Ishikawa (cell line): Measurements from ENCODE around the gene CNN2.
A peak's percentile ranks its signal among the peaks of the same experiment; 100 is the strongest.

Experiments
- CEBPB ChIP-seq: IDR thresholded peaks from 2 replicates; pipeline ENCODE4 v1.6.1; 2012
- CREB1 ChIP-seq: IDR thresholded peaks from 2 replicates; pipeline ENCODE4 v1.6.1; 2012; ENCODE audit warnings: low read depth
- EGR1 ChIP-seq: IDR thresholded peaks from 2 replicates; pipeline ENCODE4 v1.6.1; 2012
- EP300 ChIP-seq: IDR thresholded peaks from 2 replicates; pipeline ENCODE4 v1.6.1; 2012; ENCODE audit warnings: borderline replicate concordance
- FOXM1 ChIP-seq: IDR thresholded peaks from 2 replicates; pipeline ENCODE4 v1.6.1; 2012; ENCODE audit warnings: low read depth, borderline replicate concordance
- MAX ChIP-seq: IDR thresholded peaks from 2 replicates; pipeline ENCODE4 v1.6.1; 2012
- NFIC ChIP-seq: IDR thresholded peaks from 2 replicates; pipeline ENCODE4 v1.6.1; 2012
- RAD21 ChIP-seq: IDR thresholded peaks from 2 replicates; pipeline ENCODE4 v1.6.1; 2012; ENCODE audit warnings: low read depth
- REST ChIP-seq: IDR thresholded peaks from 2 replicates; pipeline ENCODE4 v1.6.1; 2012; ENCODE audit warnings: low read depth, mild to moderate bottlenecking
- TAF1 ChIP-seq: IDR thresholded peaks from 2 replicates; pipeline ENCODE4 v1.6.1; 2012; ENCODE audit warnings: low read depth, mild to moderate bottlenecking
- TCF12 ChIP-seq: IDR thresholded peaks from 2 replicates; pipeline ENCODE4 v1.6.1; 2012; ENCODE audit warnings: low read depth
- TEAD4 ChIP-seq: IDR thresholded peaks from 2 replicates; pipeline ENCODE4 v1.6.1; 2012
- USF1 ChIP-seq: IDR thresholded peaks from 2 replicates; pipeline ENCODE4 v1.6.1; 2012
- YY1 ChIP-seq: IDR thresholded peaks from 2 replicates; pipeline ENCODE4 v1.6.1; 2012; ENCODE audit warnings: low read depth
- ZBTB7A ChIP-seq: IDR thresholded peaks from 2 replicates; pipeline ENCODE4 v1.6.1; 2012; ENCODE audit warnings: low read depth

The CNN2 gene

GRCh38 chr19:1025960-1026782 lies at the start of gene CNN2:
TSS of gene CNN2 (plus strand) at chr19:1026608. CDS start at chr19:1026662, 54 bp downstream.
- TF ChIP-seq TEAD4 (peak; percentile 34; the same call in 1 of the 2 replicates), USF1 (no peak), ZBTB7A (peak; percentile 99), TCF12 (peak; percentile 13; the same call in 1 of the 2 replicates), REST (no peak), NFIC (no peak), EGR1 (peak; percentile 33; the same call in 1 of the 2 replicates), MAX (peak; percentile 38; the same call in 1 of the 2 replicates), CREB1 (0 out of 2 replicates have a peak, but pooled peaks have one; percentile 30), TAF1 (peak; percentile 62; the same call in 1 of the 2 replicates)

GRCh38 chr19:977058-977464 lies 49.3 kb upstream of the CNN2 start:
- TF ChIP-seq YY1 (no peak), USF1 (no peak), TAF1 (no peak), RAD21 (no peak), EP300 (no peak), MAX (no peak), EGR1 (no peak), CEBPB (no peak), NFIC (no peak), FOXM1 (no peak), ZBTB7A (no peak), TCF12 (no peak), TEAD4 (no peak), CREB1 (no peak), REST (no peak)

GRCh38 chr19:979318-979741 lies 47.1 kb upstream of the CNN2 start:
- TF ChIP-seq FOXM1 (no peak), REST (no peak), TAF1 (no peak), NFIC (no peak), MAX (no peak), ZBTB7A (no peak), EGR1 (no peak), EP300 (no peak), CEBPB (no peak), USF1 (no peak), YY1 (no peak), RAD21 (no peak), CREB1 (no peak)
